Omental fat pad (tissue), 4 donors: Measurements from ENCODE around the gene CENPU. TPM values are rescaled to one million over a fixed set of nuclear protein-coding genes. Genes with fewer than 3 reads are reported as not detected.
"Not testable (repeated sequence)": the region's sequence is repeated elsewhere in the genome, so short reads cannot be mapped to it uniquely, and the experiment has no call there.

Experiments
- ATAC-seq: fragments of 150-250 bp; one replicate; pipeline ENCODE4 v1.9.1; 2016; ENCODE audit warnings: mild to moderate bottlenecking, moderate library complexity; ENCODE audit not compliant: low FRiP score
- DNase-seq: peaks from one replicate; pipeline ENCODE4 v3.0.0-alpha.2; 2019; ENCODE audit warnings: low spot score
- CTCF ChIP-seq, 3 donors: fragments of 450-650 bp; IDR thresholded peaks; one replicate each; pipeline ENCODE4 v1.5.1; 2016 to 2017; ENCODE audit warnings: antibody characterized with exemption in 3 of 3, mild to moderate bottlenecking in 3 of 3, moderate library complexity in 2 of 3
- total RNA-seq, 4 donors: library from RNA; depleted of rRNA; stranded (reverse); fragments of >200 nt; gene quantifications; one replicate each; pipeline ENCODE4 v1.1.0, GENCODE V29; 2016

The CENPU gene
- total RNA-seq, 4 donors from 2014 or later = 1.3 to 4.6 (median 3.6) TPM

DNA sequence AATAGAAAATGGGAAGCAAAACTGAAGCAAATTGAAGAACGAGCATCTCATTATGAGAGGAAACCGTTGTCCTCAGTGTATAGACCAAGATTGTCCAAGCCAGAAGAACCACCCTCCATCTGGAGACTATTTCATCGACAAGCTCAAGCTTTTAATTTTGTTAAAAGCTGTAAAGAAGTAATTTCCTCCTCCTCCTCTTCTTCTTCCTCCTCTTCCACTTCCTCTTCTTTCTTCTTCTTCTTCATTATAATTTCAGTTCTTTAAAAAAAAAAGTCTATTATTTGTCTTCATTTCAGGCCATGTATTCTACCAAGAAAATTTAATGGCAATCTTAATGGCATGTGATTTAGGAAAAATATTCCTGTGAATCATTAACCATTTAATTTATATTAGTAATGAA is 76.8 kb downstream of the CENPU start:
- TF ChIP-seq CTCF (IDR thresholded peaks at IDR 0.05) = no peak
- no peak for ATAC-seq
- no peak for DNase-seq

DNA sequence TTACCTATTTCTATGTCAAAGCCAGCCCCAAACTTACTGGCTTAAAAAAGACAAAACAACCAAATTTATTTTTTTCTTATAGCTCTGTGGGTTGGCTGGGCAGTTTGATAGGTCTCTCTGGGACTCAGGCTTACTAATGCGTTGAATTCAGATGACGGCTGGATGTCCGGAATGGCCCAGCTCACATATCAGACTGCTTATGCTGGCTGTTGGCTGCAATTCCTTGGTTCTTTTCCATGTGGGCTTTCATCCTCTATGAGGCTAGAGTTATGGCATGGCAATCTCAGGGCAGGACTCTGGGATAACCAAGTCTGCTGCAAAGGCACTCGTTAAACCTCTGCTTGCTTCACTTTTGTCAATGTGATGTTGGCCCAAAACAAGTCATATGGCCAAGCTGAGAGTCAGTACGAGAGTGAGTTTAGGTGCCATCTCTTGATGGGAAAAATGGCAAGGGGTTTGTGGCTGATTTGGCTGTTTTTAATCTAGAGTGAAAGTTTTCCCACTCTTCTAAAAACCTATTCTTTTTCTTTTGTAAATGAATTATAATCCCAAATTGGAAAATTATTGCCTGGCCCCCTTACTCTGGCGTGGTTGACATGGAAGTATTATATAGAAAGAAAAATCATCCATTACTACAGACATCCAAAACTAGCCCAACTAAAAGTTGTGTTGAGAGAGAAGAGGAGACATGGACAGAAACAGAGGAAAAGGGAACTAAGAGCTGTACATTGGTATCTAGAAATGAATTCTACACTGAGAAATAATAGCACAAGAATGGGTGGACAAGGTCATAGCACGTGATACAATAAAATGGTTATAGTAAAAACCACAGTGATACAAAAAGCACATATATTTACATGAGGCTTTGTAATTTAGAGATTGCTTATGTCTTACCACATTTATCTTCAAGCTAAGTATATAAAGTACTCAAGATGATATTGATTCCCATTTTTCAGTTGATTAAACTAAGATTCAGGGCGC is 77.7 kb downstream of the CENPU start:
- TF ChIP-seq CTCF (IDR thresholded peaks at IDR 0.05) = no peak
- ATAC-seq (no peak), DNase-seq (no peak)

GRCh38 chr4:184653650-184654049 is 80.2 kb downstream of the CENPU start:
- DNase-seq = no peak
- TF ChIP-seq CTCF (IDR thresholded peaks at IDR 0.05) = no peak
- ATAC-seq = no peak

DNA sequence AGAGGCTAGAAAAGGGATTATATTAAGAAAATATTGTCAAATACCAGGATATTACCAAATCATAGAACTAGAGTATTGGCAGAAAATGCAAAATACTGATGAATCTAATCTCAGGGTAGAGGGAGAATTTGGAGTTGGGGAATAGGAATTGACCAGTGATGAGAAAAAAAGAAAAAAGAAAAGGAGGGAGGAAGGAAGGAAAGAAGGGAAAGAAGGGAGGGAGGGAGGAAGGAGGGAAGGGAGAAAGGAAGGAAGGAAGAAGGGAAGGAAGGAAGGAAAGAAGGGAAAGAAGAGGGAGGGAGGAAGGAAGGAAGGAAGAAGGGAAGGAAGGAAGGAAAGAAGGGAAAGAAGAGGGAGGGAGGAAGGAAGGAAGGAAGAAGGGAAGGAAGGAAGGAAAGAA is 81.2 kb downstream of the CENPU start:
- not testable (repeated sequence) for ATAC-seq, DNase-seq

DNA sequence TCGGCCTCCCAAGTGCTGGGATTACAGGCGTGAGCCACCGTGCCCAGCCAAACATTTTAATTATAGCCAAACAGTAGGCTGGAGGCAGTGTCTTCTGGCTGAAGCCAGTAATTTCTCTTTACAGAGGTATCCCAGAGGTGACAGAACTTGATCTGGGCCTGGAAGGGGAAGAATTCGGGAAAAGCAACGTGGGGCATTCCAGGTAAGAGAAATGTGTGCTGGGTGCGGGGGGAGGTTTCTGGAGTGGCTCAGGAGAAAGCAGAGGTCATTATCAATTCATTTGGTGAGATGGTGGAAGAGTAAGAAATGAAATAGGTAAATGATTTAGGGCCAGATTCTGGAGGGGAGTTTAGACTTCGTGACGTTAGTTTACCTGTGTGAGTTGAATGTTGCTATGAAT is 82.0 kb downstream of the CENPU start:
- DNase-seq (no peak), ATAC-seq (no peak)
- no peak for TF ChIP-seq CTCF (IDR thresholded peaks at IDR 0.05)

DNA sequence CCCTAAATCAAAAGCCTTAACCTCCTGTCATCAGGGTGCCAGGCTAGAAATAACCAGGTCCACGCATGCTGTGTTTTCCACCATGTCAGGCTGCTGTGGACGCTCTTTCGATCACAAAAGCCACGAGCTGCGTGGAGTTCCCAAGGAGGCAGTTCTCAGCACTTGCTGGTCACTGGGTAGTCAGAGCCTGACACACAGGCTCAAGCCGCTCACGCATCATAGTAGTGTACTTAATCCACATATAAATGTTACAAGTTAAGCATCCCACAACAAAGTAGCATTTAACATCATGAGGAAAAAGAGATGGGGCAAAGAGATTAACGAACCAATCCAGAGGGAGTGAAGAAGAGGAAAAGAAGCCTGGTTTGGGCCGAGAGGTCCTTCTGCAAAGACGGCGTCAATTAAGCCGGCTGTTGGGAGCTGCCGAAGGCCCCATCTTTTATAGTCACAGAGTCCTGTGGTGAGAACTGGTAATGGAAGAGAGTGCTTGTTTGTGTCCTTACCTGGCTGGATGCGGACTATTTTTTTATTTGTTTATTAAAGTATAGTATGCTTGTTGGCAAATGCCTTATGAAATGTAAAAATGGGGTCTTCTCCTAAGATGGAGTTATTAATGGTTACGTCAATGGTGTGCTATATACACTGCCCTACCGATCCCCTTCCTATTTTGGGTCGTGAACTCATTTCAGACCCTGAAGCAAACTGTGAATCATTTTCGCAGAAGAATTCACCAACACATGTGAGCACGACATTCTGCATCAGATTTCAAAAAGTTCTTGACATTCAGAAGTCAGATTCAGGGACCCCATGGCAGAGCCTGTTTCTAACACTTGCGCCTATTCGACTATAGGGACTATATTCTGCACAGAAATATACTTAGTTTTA is 83.7 kb downstream of the CENPU start:
- ATAC-seq (peak; percentile 61), DNase-seq (peak; percentile 26)
- no peak for TF ChIP-seq CTCF (IDR thresholded peaks at IDR 0.05)
